OCI-LY7 (cell line): ENCODE results near the gene RGL1. TPM values are rescaled to one million over a fixed set of nuclear protein-coding genes. Genes with fewer than 3 reads are reported as not detected.

Experiments
- BruUV-seq: library from RNA; stranded (reverse); fragments of 400-500 nt; replicated peaks from 2 replicates; lab custom pipeline; 2021; lab: Mats Ljungman, UMichigan
- CTCF ChIA-PET: fragments of 300-600 bp; sonication (Branson Sonifier 250); formaldehyde crosslinking; loops from one replicate; lab custom pipeline; 2022; ENCODE audit warnings: antibody characterized with exemption; ENCODE audit not compliant: unreplicated experiment; lab: Charles Lee
- POLR2A ChIA-PET: fragments of 300-600 bp; sonication (Branson Sonifier 250); formaldehyde crosslinking; loops from one replicate; lab custom pipeline; 2022; ENCODE audit warnings: antibody characterized with exemption; lab: Charles Lee
- DNase-seq: peaks from one replicate; pipeline ENCODE4 v3.0.0-alpha.2; 2015; ENCODE audit warnings: low spot score
- H2AFZ ChIP-seq: fragments of 200-600 bp; sonication (generic), shearing (Covaris generic); 2 replicates; pipeline ENCODE4 v1.6.1; 2014; ENCODE audit warnings: mild to moderate bottlenecking, antibody characterized with exemption, low read length, moderate library complexity
- H3K27ac ChIP-seq: fragments of 200-600 bp; sonication (generic); 2 replicates; pipeline ENCODE4 v1.5.1; 2014; ENCODE audit warnings: mixed run types, low read depth, mild to moderate bottlenecking, moderate library complexity, low read length, inconsistent platforms; ENCODE audit not compliant: poor library complexity, severe bottlenecking
- H3K36me3 ChIP-seq: fragments of 200-600 bp; sonication (generic); 2 replicates; pipeline ENCODE4 v1.6.1; 2014; ENCODE audit warnings: mild to moderate bottlenecking, antibody characterized with exemption, low read length, moderate library complexity, mixed read lengths; ENCODE audit not compliant: insufficient read depth
- H3K4me1 ChIP-seq: fragments of 200-600 bp; sonication (generic); 2 replicates; pipeline ENCODE4 v1.5.1; 2014; ENCODE audit warnings: mild to moderate bottlenecking, low read length; ENCODE audit not compliant: insufficient read depth, poor library complexity, severe bottlenecking
- H3K4me2 ChIP-seq: fragments of 200-600 bp; sonication (generic); 2 replicates; pipeline ENCODE4 v1.6.1; 2014; ENCODE audit warnings: mild to moderate bottlenecking, low read length
- H3K4me3 ChIP-seq: fragments of 200-600 bp; sonication (generic); 2 replicates; pipeline ENCODE4 v1.5.1; 2014; ENCODE audit warnings: mild to moderate bottlenecking, low read depth, low read length; ENCODE audit not compliant: poor library complexity, severe bottlenecking
- H3K79me2 ChIP-seq: fragments of 200-600 bp; sonication (generic); 2 replicates; pipeline ENCODE4 v1.6.1; 2016; ENCODE audit warnings: low read depth, mild to moderate bottlenecking, low read length, moderate library complexity, mixed read lengths; ENCODE audit not compliant: insufficient read depth
- H3K9me2 ChIP-seq: fragments of 200-600 bp; sonication (generic); 2 replicates; pipeline ENCODE4 v1.6.1; 2016; ENCODE audit warnings: mild to moderate bottlenecking, low read length, mixed read lengths; ENCODE audit not compliant: insufficient read depth
- H3K9me3 ChIP-seq: fragments of 200-600 bp; sonication (generic); 2 replicates; pipeline ENCODE4 v1.6.1; 2014; ENCODE audit warnings: mild to moderate bottlenecking, mixed run types, low read length, mixed read lengths
- H4K20me1 ChIP-seq: fragments of 200-600 bp; sonication (generic); 2 replicates; pipeline ENCODE4 v1.6.1; 2014; ENCODE audit warnings: mild to moderate bottlenecking, antibody characterized with exemption, low read length, moderate library complexity, mixed read lengths; ENCODE audit not compliant: insufficient read depth
- CTCF ChIP-seq: fragments of 200-600 bp; sonication (generic); conservative IDR thresholded peaks from 2 replicates; pipeline ENCODE4 v1.5.1; 2014; ENCODE audit warnings: mild to moderate bottlenecking, antibody characterized with exemption, low read length, moderate library complexity, mixed read lengths
- EZH2phosphoT487 ChIP-seq: fragments of 200-600 bp; sonication (generic); IDR thresholded peaks from 2 replicates; pipeline ENCODE4 v1.6.1; 2018; ENCODE audit warnings: low read depth, borderline replicate concordance, mild to moderate bottlenecking, mixed run types, antibody characterized with exemption, low read length, moderate library complexity, mixed read lengths
- intact Hi-C: fragments of 100-400 bp; cut with micrococcal nuclease; formaldehyde crosslinking; loops from one replicate; pipeline ENCODE4 v1.10.0; 2022; ENCODE audit not compliant: unreplicated experiment
- total RNA-seq, 2 experiments: library from RNA; depleted of rRNA in 1 of 2; stranded (reverse); fragments of >200 nt in 1 of 2; shearing (Covaris generic) in 1 of 2; gene quantifications; 2 replicates each; pipeline ENCODE4 v1.2.3, GENCODE V29; 2014 to 2022

RGL1 gene
- total RNA-seq, 2 experiments from 2014 or later, result 0.32 to 0.35 TPM

- H3K9me3 ChIP-seq, result no peaks in the 10 kb centered on the region
- H4K20me1 ChIP-seq, result no peaks in the 10 kb centered on the region
- no peak overlapping the region for H3K27ac ChIP-seq
- BruUV-seq, result no TSS peak
- H3K9me2 ChIP-seq, result no peaks in the 10 kb centered on the region
- no peak for TF ChIP-seq CTCF
- no peak for TF ChIP-seq EZH2phosphoT487
- no peaks in the 10 kb centered on the region for H3K36me3 ChIP-seq
- H3K4me2 ChIP-seq, result no peak overlapping the region
- no peak overlapping the region for H2AFZ ChIP-seq
- no peaks in the 10 kb centered on the region for H3K4me1 ChIP-seq
- CTCF ChIA-PET, result no interaction called here
- intact Hi-C loops, result no loop called here
- H3K4me3 ChIP-seq, result no peak overlapping the region
- POLR2A ChIA-PET, result no interaction called here
- DNase-seq, result peak; percentile 1
- H3K79me2 ChIP-seq, result no peaks in the 10 kb centered on the region
Measured at GRCh38 chr1:183769956-183770815, 34.7 kb upstream of the RGL1 start.

- Histone ChIP-seq H3K4me3 (no peak overlapping the region), H3K36me3 (no peaks in the 10 kb centered on the region), H3K9me2 (no peaks in the 10 kb centered on the region), H2AFZ (no peak overlapping the region), H3K4me1 (no peaks in the 10 kb centered on the region), H3K27ac (no peak overlapping the region), H3K79me2 (no peaks in the 10 kb centered on the region), H3K4me2 (no peak overlapping the region), H4K20me1 (no peaks in the 10 kb centered on the region), H3K9me3 (no peaks in the 10 kb centered on the region)
- no peak for DNase-seq
- no TSS peak for BruUV-seq
- intact Hi-C loops, result no loop called here
- ChIA-PET POLR2A (no interaction called here), CTCF (no interaction called here)
- TF ChIP-seq EZH2phosphoT487, result no peak
- TF ChIP-seq CTCF, result no peak
Measured at GRCh38 chr1:183770816-183771128, 34.1 kb upstream of the RGL1 start.

DNA sequence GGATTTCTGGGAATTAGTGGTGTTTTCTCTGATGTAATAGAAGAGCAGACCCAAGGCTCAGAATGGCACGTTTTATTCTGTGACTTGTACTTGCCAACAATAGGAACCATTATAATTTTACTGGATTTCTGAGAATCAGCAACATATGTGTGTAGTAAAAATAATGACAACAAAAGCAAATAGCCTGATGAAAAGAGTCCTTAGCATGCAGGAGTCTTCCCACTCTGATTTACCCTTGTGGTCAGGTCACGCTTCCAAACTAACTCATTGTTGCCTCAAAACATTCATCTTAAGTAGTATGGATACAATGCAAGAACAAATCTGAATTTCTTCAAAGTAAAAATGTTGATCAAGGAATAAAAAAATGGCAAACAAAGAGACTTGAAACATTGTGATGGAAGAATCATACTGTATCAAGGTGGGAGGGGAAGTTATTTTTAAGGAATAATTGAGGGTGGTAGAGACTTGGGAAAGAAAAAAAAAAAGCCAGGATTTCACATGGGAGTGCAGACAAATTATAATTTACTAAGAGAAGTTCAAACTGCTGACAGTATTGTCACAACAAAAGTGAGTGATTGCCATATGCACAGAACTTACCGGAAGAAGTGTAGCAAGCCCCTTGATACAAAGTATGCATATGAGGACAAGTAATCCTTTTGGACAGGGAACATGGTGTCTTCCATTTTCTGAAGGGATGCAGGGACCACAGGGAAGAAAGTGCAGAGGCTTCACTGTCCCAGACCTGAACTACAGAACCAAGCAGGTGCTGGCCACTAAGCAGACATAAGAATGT is 31.2 kb upstream of the RGL1 start:
- Histone ChIP-seq H3K9me2 (no peaks in the 10 kb centered on the region), H3K4me1 (no peaks in the 10 kb centered on the region), H3K79me2 (no peaks in the 10 kb centered on the region), H3K4me2 (no peak overlapping the region), H3K27ac (no peak overlapping the region), H3K9me3 (no peaks in the 10 kb centered on the region), H3K4me3 (no peak overlapping the region), H2AFZ (no peak overlapping the region), H4K20me1 (no peaks in the 10 kb centered on the region), H3K36me3 (no peaks in the 10 kb centered on the region)
- ChIA-PET POLR2A (no interaction called here), CTCF (no interaction called here)
- DNase-seq, result no peak
- TF ChIP-seq CTCF (no peak), EZH2phosphoT487 (no peak)
- intact Hi-C loops, result no loop called here
- no TSS peak for BruUV-seq
